Kidney (tissue), 14 donors: ENCODE results near the gene NCOA7. TPM values are rescaled to one million over a fixed set of nuclear protein-coding genes. Genes with fewer than 3 reads are reported as not detected.

Source experiments
- DNase-seq, 5 donors: peaks; one replicate each; pipeline ENCODE4 v3.0.0-alpha.2; 2013 to 2020
- FAIRE-seq: peaks from 2 replicates; lab custom pipeline; 2012; peaks lifted over from hg19 to GRCh38; lab: Jason Lieb, UNC
- H3K27ac ChIP-seq, 2 donors: one replicate each; pipeline ENCODE4 v1.7.0; 2013; ENCODE audit warnings: low read depth in 2 of 2, low read length in 2 of 2, inconsistent platforms in 1 of 2
- H3K27me3 ChIP-seq: one replicate; pipeline ENCODE4 v1.7.1; 2013; ENCODE audit warnings: low read length, inconsistent platforms; ENCODE audit not compliant: control insufficient read depth, insufficient read depth
- H3K36me3 ChIP-seq, 3 donors: one replicate each; pipeline versions ENCODE4 v1.7.0 to v1.7.1; 2013; ENCODE audit warnings: low read length in 3 of 3, control low read depth in 1 of 3, inconsistent platforms in 1 of 3; ENCODE audit not compliant: insufficient read depth in 3 of 3, control insufficient read depth in 2 of 3
- H3K4me1 ChIP-seq, 3 donors: one replicate each; pipeline versions ENCODE4 v1.7.0 to v1.7.1; 2013; ENCODE audit warnings: low read length in 3 of 3, inconsistent platforms in 1 of 3, low read depth in 1 of 3; ENCODE audit not compliant: control insufficient read depth in 2 of 3, insufficient read depth in 2 of 3
- H3K4me3 ChIP-seq, 3 donors: one replicate each; pipeline versions ENCODE4 v1.7.0 to v1.8.1; 2013; ENCODE audit warnings: low read length in 3 of 3, control low read depth in 1 of 3, inconsistent platforms in 1 of 3
- H3K9ac ChIP-seq, 3 donors: one replicate each; pipeline versions ENCODE4 v1.7.0 to v1.7.1; 2013; ENCODE audit warnings: low read length in 3 of 3, control low read depth in 1 of 3, inconsistent platforms in 1 of 3
- H3K9me3 ChIP-seq, 3 donors: one replicate each; pipeline versions ENCODE4 v1.7.0 to v1.7.1; 2013; ENCODE audit warnings: low read length in 3 of 3, control low read depth in 1 of 3, inconsistent platforms in 1 of 3; ENCODE audit not compliant: control insufficient read depth in 2 of 3, insufficient read depth in 1 of 3
- CTCF ChIP-seq: IDR thresholded peaks from 3 replicates; pipeline ENCODE4 v1.5.1; 2012; ENCODE audit warnings: mild to moderate bottlenecking, moderate library complexity, borderline replicate concordance; ENCODE audit not compliant: insufficient read depth; ENCODE audit errors: extremely low read depth
- intact Hi-C: fragments of 100-400 bp; cut with DNase I; formaldehyde crosslinking; loops from one replicate; pipeline ENCODE4 v1.11.1; 2022
- polyA plus RNA-seq: library from polyadenylated mRNA; stranded (reverse); fragments of 350-450 nt; fragmentation: Illumina TruSeq; extraction: RNeasy Lipid Tissue Mini Kit (QIAGEN cat#74804); gene quantifications from one replicate; pipeline ENCODE4 v1.2.3, GENCODE V29; 2014; ENCODE audit warnings: low read depth, low replicate concordance; ENCODE audit not compliant: insufficient read depth
- total RNA-seq: library from RNA; stranded (reverse); fragmentation: NEBNext Ultra II Directional; extraction: Animal tissue kit (Norgen Biotek cat#: 25700); gene quantifications from one replicate; pipeline ENCODE4 v1.2.1, GENCODE V29; 2021
- donor health status: control.
- donor health status: control.
- donor health status: control.
- donor health status: control.
- donor health status: control.
- donor health status: DM: yes; HTN: yes; CAD: no.
- donor health status: Normal renal cell carcinoma (clear cell type).

The NCOA7 gene
- total and polyA plus RNA-seq, 2 donors from 2014 or later = 21.0 to 135 TPM

GRCh38 chr6:125787791-125788190 is 3.0 kb upstream of the NCOA7 start:
- Histone ChIP-seq H3K9ac (no peak overlapping the region), H3K27ac (no peak overlapping the region), H3K36me3 (no peaks in the 10 kb centered on the region), H3K4me3 (no peak overlapping the region), H3K9me3 (no peaks in the 10 kb centered on the region), H3K4me1 (peaks cover 0 to 13% (median 7%) of the 10 kb centered on the region in 3 donors), H3K27me3 (no peaks in the 10 kb centered on the region)
- peak; percentile 60 for FAIRE-seq
- peak; percentile 60 for TF ChIP-seq CTCF
- DNase-seq = peak in 1 of 5 donors; percentile 55
- intact Hi-C loops = no loop called here

GRCh38 chr6:125789167-125789566 is 1.6 kb upstream of the NCOA7 start:
- H3K4me3 ChIP-seq = no peak overlapping the region
- no peak for TF ChIP-seq CTCF
- H3K9me3 ChIP-seq = no peaks in the 10 kb centered on the region
- H3K27me3 ChIP-seq = no peaks in the 10 kb centered on the region
- DNase-seq = no peak
- no peaks in the 10 kb centered on the region for H3K36me3 ChIP-seq
- peaks cover 0 to 13% (median 13%) of the 10 kb centered on the region in 3 donors for H3K4me1 ChIP-seq
- intact Hi-C loops = no loop called here
- peak overlapping the region in 1 of 2 donors; percentile 89 for H3K27ac ChIP-seq
- FAIRE-seq = peak; percentile 23
- H3K9ac ChIP-seq = no peak overlapping the region

- Histone ChIP-seq H3K36me3 (no peaks in the 10 kb centered on the region), H3K9me3 (no peaks in the 10 kb centered on the region), H3K27me3 (no peaks in the 10 kb centered on the region), H3K27ac (peak overlapping the region; percentile 89 to 93), H3K9ac (peak overlapping the region; percentile 43 to 92 (median 86)), H3K4me1 (peaks cover 0 to 17% (median 13%) of the 10 kb centered on the region in 3 donors), H3K4me3 (peak overlapping the region; percentile 62 to 96 (median 68))
- DNase-seq (peak in 3 of 5 donors; percentile 69 to 76 (median 74)), FAIRE-seq (no peak)
- intact Hi-C loops = loop anchor here (10.0 kb wide), 1 partner anchor 65 kb away; no protein-coding TSS in a partner anchor
- TF ChIP-seq CTCF = no peak
Measured at GRCh38 chr6:125789576-125790357, 993 bp upstream of the NCOA7 start.
